GM11168 (cell line): ENCODE measurements around the gene HMGA1.

Experiments used
- in situ Hi-C: fragments of 300-500 bp; cut with MboI; formaldehyde crosslinking; loops from one replicate; pipeline ENCODE4 v1.12.0; 2022; ENCODE audit warnings: low sequenced_read_pairs; ENCODE audit not compliant: unreplicated experiment

The HMGA1 gene

GRCh38 chr6:34237722-34238584, 1.3 kb downstream of the HMGA1 start:
- in situ Hi-C loops = loop anchor here (10.0 to 25.0 kb wide), 2 partner anchors 374 to 617 kb away; no protein-coding TSS in a partner anchor

- in situ Hi-C loops = loop anchor here (10.0 to 25.0 kb wide), 2 partner anchors 373 to 616 kb away; no protein-coding TSS in a partner anchor
These were observed 2.2 kb downstream of the HMGA1 start for GRCh38 chr6:34238585-34239499.

GRCh38 chr6:34239500-34239825, 2.8 kb downstream of the HMGA1 start:
- in situ Hi-C loops = loop anchor here (10.0 to 25.0 kb wide), 2 partner anchors 373 to 615 kb away; no protein-coding TSS in a partner anchor

GRCh38 chr6:34239893-34240292, 3.2 kb downstream of the HMGA1 start:
- in situ Hi-C loops = loop anchor here (5.0 to 25.0 kb wide), 3 partner anchors 177 to 615 kb away; no protein-coding TSS in a partner anchor

GRCh38 chr6:34240329-34241248, 3.9 kb downstream of the HMGA1 start:
- in situ Hi-C loops = loop anchor here (5.0 to 25.0 kb wide), 2 partner anchors 177 to 372 kb away; no protein-coding TSS in a partner anchor

GRCh38 chr6:34241351-34242215, 4.9 kb downstream of the HMGA1 start:
- in situ Hi-C loops = loop anchor here (5.0 to 25.0 kb wide), 2 partner anchors 176 to 371 kb away; no protein-coding TSS in a partner anchor

GRCh38 chr6:34242252-34243130, 5.8 kb downstream of the HMGA1 start:
- in situ Hi-C loops = loop anchor here (5.0 to 25.0 kb wide), 2 partner anchors 175 to 370 kb away; no protein-coding TSS in a partner anchor

GRCh38 chr6:34243131-34243771, 6.6 kb downstream of the HMGA1 start:
- in situ Hi-C loops = loop anchor here (5.0 to 25.0 kb wide), 2 partner anchors 174 to 369 kb away; no protein-coding TSS in a partner anchor

- in situ Hi-C loops = loop anchor here (5.0 to 25.0 kb wide), 2 partner anchors 173 to 368 kb away; no protein-coding TSS in a partner anchor
These were observed 7.5 kb downstream of the HMGA1 start for GRCh38 chr6:34243901-34244884.

- in situ Hi-C loops = loop anchor here (25.0 kb wide), 1 partner anchor 367 kb away; no protein-coding TSS in a partner anchor
These were observed 8.5 kb downstream of the HMGA1 start for GRCh38 chr6:34245032-34245760.

GRCh38 chr6:34245761-34246140, 9.1 kb downstream of the HMGA1 start:
- in situ Hi-C loops = loop anchor here (25.0 kb wide), 1 partner anchor 367 kb away; no protein-coding TSS in a partner anchor

GRCh38 chr6:34246249-34246562, 9.5 kb downstream of the HMGA1 start:
- in situ Hi-C loops = loop anchor here (25.0 kb wide), 1 partner anchor 366 kb away; no protein-coding TSS in a partner anchor

- in situ Hi-C loops = loop anchor here (25.0 kb wide), 1 partner anchor 366 kb away; no protein-coding TSS in a partner anchor
These were observed 10.1 kb downstream of the HMGA1 start for GRCh38 chr6:34246563-34247391.
